OCI-LY7 (cell line): ENCODE results near the gene STH. TPM values are rescaled to one million over a fixed set of nuclear protein-coding genes. Genes with fewer than 3 reads are reported as not detected.

Experiments
- BruUV-seq: library from RNA; stranded (reverse); fragments of 400-500 nt; replicated peaks from 2 replicates; lab custom pipeline; 2021; lab: Mats Ljungman, UMichigan
- CTCF ChIA-PET: fragments of 300-600 bp; sonication (Branson Sonifier 250); formaldehyde crosslinking; loops from one replicate; lab custom pipeline; 2022; ENCODE audit warnings: antibody characterized with exemption; ENCODE audit not compliant: unreplicated experiment; lab: Charles Lee
- POLR2A ChIA-PET: fragments of 300-600 bp; sonication (Branson Sonifier 250); formaldehyde crosslinking; loops from one replicate; lab custom pipeline; 2022; ENCODE audit warnings: antibody characterized with exemption; lab: Charles Lee
- DNase-seq: peaks from one replicate; pipeline ENCODE4 v3.0.0-alpha.2; 2015; ENCODE audit warnings: low spot score
- H2AFZ ChIP-seq: fragments of 200-600 bp; sonication (generic), shearing (Covaris generic); 2 replicates; pipeline ENCODE4 v1.6.1; 2014; ENCODE audit warnings: mild to moderate bottlenecking, antibody characterized with exemption, low read length, moderate library complexity
- H3K27ac ChIP-seq: fragments of 200-600 bp; sonication (generic); 2 replicates; pipeline ENCODE4 v1.5.1; 2014; ENCODE audit warnings: mixed run types, low read depth, mild to moderate bottlenecking, moderate library complexity, low read length, inconsistent platforms; ENCODE audit not compliant: poor library complexity, severe bottlenecking
- H3K36me3 ChIP-seq: fragments of 200-600 bp; sonication (generic); 2 replicates; pipeline ENCODE4 v1.6.1; 2014; ENCODE audit warnings: mild to moderate bottlenecking, antibody characterized with exemption, low read length, moderate library complexity, mixed read lengths; ENCODE audit not compliant: insufficient read depth
- H3K4me1 ChIP-seq: fragments of 200-600 bp; sonication (generic); 2 replicates; pipeline ENCODE4 v1.5.1; 2014; ENCODE audit warnings: mild to moderate bottlenecking, low read length; ENCODE audit not compliant: insufficient read depth, poor library complexity, severe bottlenecking
- H3K4me2 ChIP-seq: fragments of 200-600 bp; sonication (generic); 2 replicates; pipeline ENCODE4 v1.6.1; 2014; ENCODE audit warnings: mild to moderate bottlenecking, low read length
- H3K4me3 ChIP-seq: fragments of 200-600 bp; sonication (generic); 2 replicates; pipeline ENCODE4 v1.5.1; 2014; ENCODE audit warnings: mild to moderate bottlenecking, low read depth, low read length; ENCODE audit not compliant: poor library complexity, severe bottlenecking
- H3K79me2 ChIP-seq: fragments of 200-600 bp; sonication (generic); 2 replicates; pipeline ENCODE4 v1.6.1; 2016; ENCODE audit warnings: low read depth, mild to moderate bottlenecking, low read length, moderate library complexity, mixed read lengths; ENCODE audit not compliant: insufficient read depth
- H3K9me2 ChIP-seq: fragments of 200-600 bp; sonication (generic); 2 replicates; pipeline ENCODE4 v1.6.1; 2016; ENCODE audit warnings: mild to moderate bottlenecking, low read length, mixed read lengths; ENCODE audit not compliant: insufficient read depth
- H3K9me3 ChIP-seq: fragments of 200-600 bp; sonication (generic); 2 replicates; pipeline ENCODE4 v1.6.1; 2014; ENCODE audit warnings: mild to moderate bottlenecking, mixed run types, low read length, mixed read lengths
- H4K20me1 ChIP-seq: fragments of 200-600 bp; sonication (generic); 2 replicates; pipeline ENCODE4 v1.6.1; 2014; ENCODE audit warnings: mild to moderate bottlenecking, antibody characterized with exemption, low read length, moderate library complexity, mixed read lengths; ENCODE audit not compliant: insufficient read depth
- EZH2phosphoT487 ChIP-seq: fragments of 200-600 bp; sonication (generic); IDR thresholded peaks from 2 replicates; pipeline ENCODE4 v1.6.1; 2018; ENCODE audit warnings: low read depth, borderline replicate concordance, mild to moderate bottlenecking, mixed run types, antibody characterized with exemption, low read length, moderate library complexity, mixed read lengths
- intact Hi-C: fragments of 100-400 bp; cut with micrococcal nuclease; formaldehyde crosslinking; loops from one replicate; pipeline ENCODE4 v1.10.0; 2022; ENCODE audit not compliant: unreplicated experiment
- total RNA-seq, 2 experiments: library from RNA; depleted of rRNA in 1 of 2; stranded (reverse); fragments of >200 nt in 1 of 2; shearing (Covaris generic) in 1 of 2; gene quantifications; 2 replicates each; pipeline ENCODE4 v1.2.3, GENCODE V29; 2014 to 2022
- TF ChIP-seq, protein P1 (sequence below): fragments of 200-600 bp; sonication (generic); conservative IDR thresholded peaks from 2 replicates; pipeline ENCODE4 v1.5.1; 2014; ENCODE audit warnings: mild to moderate bottlenecking, antibody characterized with exemption, low read length, moderate library complexity, mixed read lengths

Gene STH
- total RNA-seq, 2 experiments from 2014 or later = not detected

DNA sequence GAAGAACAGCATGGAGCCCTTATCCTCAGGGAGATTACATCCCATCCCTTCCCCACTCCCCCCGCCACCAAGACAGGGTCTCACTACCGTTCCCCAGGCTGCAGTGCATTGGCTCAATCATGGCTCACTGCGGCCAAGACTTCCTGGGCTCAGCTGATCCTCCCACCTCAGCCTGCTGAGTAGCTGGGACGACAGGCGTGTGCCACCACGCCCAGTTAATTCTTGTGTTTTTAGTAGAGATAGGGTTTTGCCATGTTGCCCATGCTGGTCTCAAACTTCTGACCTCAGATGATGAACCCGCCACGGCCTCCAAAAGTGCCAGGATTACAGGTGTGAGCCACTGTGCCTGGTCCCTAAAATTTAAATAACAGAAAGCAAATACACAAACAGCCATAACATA lies 48.8 kb downstream of the STH start:
- Histone ChIP-seq H3K79me2 (peaks cover 4% of the 10 kb centered on the region; the same call in 1 of the 2 replicates), H3K4me2 (no peak overlapping the region), H3K36me3 (peaks cover 92% of the 10 kb centered on the region), H3K9me3 (no peaks in the 10 kb centered on the region), H3K9me2 (no peaks in the 10 kb centered on the region), H3K4me1 (peaks cover 7% of the 10 kb centered on the region), H4K20me1 (no peaks in the 10 kb centered on the region), H3K27ac (no peak overlapping the region), H3K4me3 (no peak overlapping the region), H2AFZ (no peak overlapping the region)
- no TSS peak for BruUV-seq
- intact Hi-C loops = loop anchor here (5.0 kb wide), 1 partner anchor 144 kb away; the partner anchor contains the start of gene KANSL1
- no peak for DNase-seq
- POLR2A ChIA-PET = no interaction called here
- TF ChIP-seq, protein P1, sequence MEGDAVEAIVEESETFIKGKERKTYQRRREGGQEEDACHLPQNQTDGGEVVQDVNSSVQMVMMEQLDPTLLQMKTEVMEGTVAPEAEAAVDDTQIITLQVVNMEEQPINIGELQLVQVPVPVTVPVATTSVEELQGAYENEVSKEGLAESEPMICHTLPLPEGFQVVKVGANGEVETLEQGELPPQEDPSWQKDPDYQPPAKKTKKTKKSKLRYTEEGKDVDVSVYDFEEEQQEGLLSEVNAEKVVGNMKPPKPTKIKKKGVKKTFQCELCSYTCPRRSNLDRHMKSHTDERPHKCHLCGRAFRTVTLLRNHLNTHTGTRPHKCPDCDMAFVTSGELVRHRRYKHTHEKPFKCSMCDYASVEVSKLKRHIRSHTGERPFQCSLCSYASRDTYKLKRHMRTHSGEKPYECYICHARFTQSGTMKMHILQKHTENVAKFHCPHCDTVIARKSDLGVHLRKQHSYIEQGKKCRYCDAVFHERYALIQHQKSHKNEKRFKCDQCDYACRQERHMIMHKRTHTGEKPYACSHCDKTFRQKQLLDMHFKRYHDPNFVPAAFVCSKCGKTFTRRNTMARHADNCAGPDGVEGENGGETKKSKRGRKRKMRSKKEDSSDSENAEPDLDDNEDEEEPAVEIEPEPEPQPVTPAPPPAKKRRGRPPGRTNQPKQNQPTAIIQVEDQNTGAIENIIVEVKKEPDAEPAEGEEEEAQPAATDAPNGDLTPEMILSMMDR = no peak
- no peak for TF ChIP-seq EZH2phosphoT487
- CTCF ChIA-PET = no interaction called here

Other genes starting within 250 kb of the STH start
- gene CRHR1, start 214.9 kb upstream of the STH start, total RNA-seq (2014; rRNA removed; shearing (Covaris generic)) = not detected in 2 replicates
- not detected in 2 replicates for gene CRHR1, start 214.9 kb upstream of the STH start, total RNA-seq (2022)
- gene SPPL2C, start 154.4 kb upstream of the STH start, total RNA-seq (2014; rRNA removed; shearing (Covaris generic)) = not detected in 2 replicates
- gene SPPL2C, start 154.4 kb upstream of the STH start, total RNA-seq (2022) = not detected in 2 replicates
- gene MAPT, start 104.7 kb upstream of the STH start, total RNA-seq (2014; rRNA removed; shearing (Covaris generic)) = 0.44 TPM in 1 of 2 replicates, not detected in the other
- not detected in 2 replicates for gene MAPT, start 104.7 kb upstream of the STH start, total RNA-seq (2022)
- 92.1 and 96.9 TPM in 2 replicates for gene KANSL1, start 194.2 kb downstream of the STH start, total RNA-seq (2014; rRNA removed; shearing (Covaris generic))
- 129 and 130 TPM in 2 replicates for gene KANSL1, start 194.2 kb downstream of the STH start, total RNA-seq (2022)